Measurements from ENCODE around the gene STRADB. TPM values are rescaled to one million over a fixed set of nuclear protein-coding genes. Genes with fewer than 3 reads are reported as not detected.

The STRADB gene
- total and polyA plus RNA-seq, 4 donors: 35.9 to 199 (median 67.3) TPM

DNA sequence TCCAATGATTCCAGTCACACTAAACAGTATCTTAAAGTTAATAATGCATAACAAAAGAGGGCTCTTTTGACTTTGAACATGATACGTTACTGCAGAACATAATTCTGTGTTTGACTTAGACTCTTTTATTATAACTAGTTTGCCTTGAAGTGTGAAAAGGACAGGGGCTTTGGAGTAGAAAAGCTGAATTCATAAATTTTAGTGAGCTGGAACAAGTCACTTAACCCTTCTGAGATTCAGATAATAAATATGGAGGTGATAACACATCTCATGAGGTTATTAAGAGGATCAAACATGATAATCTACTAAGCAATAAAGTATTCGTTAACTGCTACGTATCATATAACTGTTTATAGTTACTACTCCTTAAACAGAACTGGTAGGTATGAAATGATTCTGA is 49.7 kb upstream of the STRADB start:
- Histone ChIP-seq H3K4me3 (ENCODE audit: low read depth in 1 of 3, low read length in 3 of 3) (no peak overlapping the region), H3K9me3 (ENCODE audit: control insufficient read depth in 4 of 4, low read length in 3 of 4) (no peaks in the 10 kb centered on the region), H3K36me3 (ENCODE audit: control insufficient read depth in 4 of 4, insufficient read depth in 3 of 4, low read depth in 1 of 4, low read length in 3 of 4) (peaks cover 1 to 12% (median 7%) of the 10 kb centered on the region in 4 donors), H3K27ac (ENCODE audit: low read depth in 1 of 2, low read length in 2 of 2) (no peak overlapping the region), H3K9ac (ENCODE audit: low read depth in 1 of 2, low read length in 2 of 2) (no peak overlapping the region), H3K27me3 (ENCODE audit: control insufficient read depth in 4 of 4, insufficient read depth in 4 of 4, low read length in 3 of 4) (no peaks in the 10 kb centered on the region), H3K4me1 (ENCODE audit: control insufficient read depth in 4 of 4, insufficient read depth in 4 of 4, low read length in 3 of 4) (peaks cover 3 to 5% (median 4%) of the 10 kb centered on the region in 4 donors)
- 91% methylated on average over 3 of the region's 3 CpGs for WGBS
- DNase-seq (ENCODE audit: low spot score): no peak
- TF ChIP-seq SP1 (IDR thresholded peaks at IDR 0.05) (no peak), EGR1 (IDR thresholded peaks at IDR 0.05; ENCODE audit: low read depth in 2 of 2) (no peak), YY1 (IDR thresholded peaks at IDR 0.05) (no peak), GABPA (IDR thresholded peaks at IDR 0.05 in 1 of 2, conservative IDR thresholded peaks at IDR 0.05 in 1 of 2) (no peak), HNF4G (IDR thresholded peaks at IDR 0.05) (no peak), FOXA1 (IDR thresholded peaks at IDR 0.05) (no peak), NR2F2 (IDR thresholded peaks at IDR 0.05) (no peak), JUND (IDR thresholded peaks at IDR 0.05) (no peak), RXRA (IDR thresholded peaks at IDR 0.05) (no peak), TAF1 (conservative IDR thresholded peaks at IDR 0.05) (no peak), FOXA2 (IDR thresholded peaks at IDR 0.05) (no peak), RAD21 (IDR thresholded peaks at IDR 0.05) (no peak), HNF4A (conservative IDR thresholded peaks at IDR 0.05) (no peak)
- TF ChIP-seq, protein P1, sequence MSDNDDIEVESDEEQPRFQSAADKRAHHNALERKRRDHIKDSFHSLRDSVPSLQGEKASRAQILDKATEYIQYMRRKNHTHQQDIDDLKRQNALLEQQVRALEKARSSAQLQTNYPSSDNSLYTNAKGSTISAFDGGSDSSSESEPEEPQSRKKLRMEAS (IDR thresholded peaks at IDR 0.05): no peak
- TF ChIP-seq, protein P2, sequence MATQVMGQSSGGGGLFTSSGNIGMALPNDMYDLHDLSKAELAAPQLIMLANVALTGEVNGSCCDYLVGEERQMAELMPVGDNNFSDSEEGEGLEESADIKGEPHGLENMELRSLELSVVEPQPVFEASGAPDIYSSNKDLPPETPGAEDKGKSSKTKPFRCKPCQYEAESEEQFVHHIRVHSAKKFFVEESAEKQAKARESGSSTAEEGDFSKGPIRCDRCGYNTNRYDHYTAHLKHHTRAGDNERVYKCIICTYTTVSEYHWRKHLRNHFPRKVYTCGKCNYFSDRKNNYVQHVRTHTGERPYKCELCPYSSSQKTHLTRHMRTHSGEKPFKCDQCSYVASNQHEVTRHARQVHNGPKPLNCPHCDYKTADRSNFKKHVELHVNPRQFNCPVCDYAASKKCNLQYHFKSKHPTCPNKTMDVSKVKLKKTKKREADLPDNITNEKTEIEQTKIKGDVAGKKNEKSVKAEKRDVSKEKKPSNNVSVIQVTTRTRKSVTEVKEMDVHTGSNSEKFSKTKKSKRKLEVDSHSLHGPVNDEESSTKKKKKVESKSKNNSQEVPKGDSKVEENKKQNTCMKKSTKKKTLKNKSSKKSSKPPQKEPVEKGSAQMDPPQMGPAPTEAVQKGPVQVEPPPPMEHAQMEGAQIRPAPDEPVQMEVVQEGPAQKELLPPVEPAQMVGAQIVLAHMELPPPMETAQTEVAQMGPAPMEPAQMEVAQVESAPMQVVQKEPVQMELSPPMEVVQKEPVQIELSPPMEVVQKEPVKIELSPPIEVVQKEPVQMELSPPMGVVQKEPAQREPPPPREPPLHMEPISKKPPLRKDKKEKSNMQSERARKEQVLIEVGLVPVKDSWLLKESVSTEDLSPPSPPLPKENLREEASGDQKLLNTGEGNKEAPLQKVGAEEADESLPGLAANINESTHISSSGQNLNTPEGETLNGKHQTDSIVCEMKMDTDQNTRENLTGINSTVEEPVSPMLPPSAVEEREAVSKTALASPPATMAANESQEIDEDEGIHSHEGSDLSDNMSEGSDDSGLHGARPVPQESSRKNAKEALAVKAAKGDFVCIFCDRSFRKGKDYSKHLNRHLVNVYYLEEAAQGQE (IDR thresholded peaks at IDR 0.05): no peak
- TF ChIP-seq, protein P3, sequence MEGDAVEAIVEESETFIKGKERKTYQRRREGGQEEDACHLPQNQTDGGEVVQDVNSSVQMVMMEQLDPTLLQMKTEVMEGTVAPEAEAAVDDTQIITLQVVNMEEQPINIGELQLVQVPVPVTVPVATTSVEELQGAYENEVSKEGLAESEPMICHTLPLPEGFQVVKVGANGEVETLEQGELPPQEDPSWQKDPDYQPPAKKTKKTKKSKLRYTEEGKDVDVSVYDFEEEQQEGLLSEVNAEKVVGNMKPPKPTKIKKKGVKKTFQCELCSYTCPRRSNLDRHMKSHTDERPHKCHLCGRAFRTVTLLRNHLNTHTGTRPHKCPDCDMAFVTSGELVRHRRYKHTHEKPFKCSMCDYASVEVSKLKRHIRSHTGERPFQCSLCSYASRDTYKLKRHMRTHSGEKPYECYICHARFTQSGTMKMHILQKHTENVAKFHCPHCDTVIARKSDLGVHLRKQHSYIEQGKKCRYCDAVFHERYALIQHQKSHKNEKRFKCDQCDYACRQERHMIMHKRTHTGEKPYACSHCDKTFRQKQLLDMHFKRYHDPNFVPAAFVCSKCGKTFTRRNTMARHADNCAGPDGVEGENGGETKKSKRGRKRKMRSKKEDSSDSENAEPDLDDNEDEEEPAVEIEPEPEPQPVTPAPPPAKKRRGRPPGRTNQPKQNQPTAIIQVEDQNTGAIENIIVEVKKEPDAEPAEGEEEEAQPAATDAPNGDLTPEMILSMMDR (IDR thresholded peaks at IDR 0.05; ENCODE audit: low read depth, low read length, missing input control): no peak
- TF ChIP-seq, protein P4, sequence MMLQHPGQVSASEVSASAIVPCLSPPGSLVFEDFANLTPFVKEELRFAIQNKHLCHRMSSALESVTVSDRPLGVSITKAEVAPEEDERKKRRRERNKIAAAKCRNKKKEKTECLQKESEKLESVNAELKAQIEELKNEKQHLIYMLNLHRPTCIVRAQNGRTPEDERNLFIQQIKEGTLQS (IDR thresholded peaks at IDR 0.05): no peak
- TF ChIP-seq, protein P5, sequence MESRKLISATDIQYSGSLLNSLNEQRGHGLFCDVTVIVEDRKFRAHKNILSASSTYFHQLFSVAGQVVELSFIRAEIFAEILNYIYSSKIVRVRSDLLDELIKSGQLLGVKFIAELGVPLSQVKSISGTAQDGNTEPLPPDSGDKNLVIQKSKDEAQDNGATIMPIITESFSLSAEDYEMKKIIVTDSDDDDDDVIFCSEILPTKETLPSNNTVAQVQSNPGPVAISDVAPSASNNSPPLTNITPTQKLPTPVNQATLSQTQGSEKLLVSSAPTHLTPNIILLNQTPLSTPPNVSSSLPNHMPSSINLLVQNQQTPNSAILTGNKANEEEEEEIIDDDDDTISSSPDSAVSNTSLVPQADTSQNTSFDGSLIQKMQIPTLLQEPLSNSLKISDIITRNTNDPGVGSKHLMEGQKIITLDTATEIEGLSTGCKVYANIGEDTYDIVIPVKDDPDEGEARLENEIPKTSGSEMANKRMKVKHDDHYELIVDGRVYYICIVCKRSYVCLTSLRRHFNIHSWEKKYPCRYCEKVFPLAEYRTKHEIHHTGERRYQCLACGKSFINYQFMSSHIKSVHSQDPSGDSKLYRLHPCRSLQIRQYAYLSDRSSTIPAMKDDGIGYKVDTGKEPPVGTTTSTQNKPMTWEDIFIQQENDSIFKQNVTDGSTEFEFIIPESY (IDR thresholded peaks at IDR 0.05): no peak
